Adrenal gland (tissue), 12 donors: ENCODE data around the gene PRKD1. TPM values are rescaled to one million over a fixed set of nuclear protein-coding genes. Genes with fewer than 3 reads are reported as not detected.

Experiments used
- DNase-seq, 7 donors: peaks; one replicate each; pipeline ENCODE4 v3.0.0-alpha.2; 2019 to 2020
- H3K27ac ChIP-seq, 5 donors: fragments of 200-600 bp; sonication (generic) in 4 of 5; 1 replicate in 3 of 5; 2 replicates in 2 of 5; pipeline versions ENCODE4 v1.5.1 to v1.8.0; 2016 to 2020; ENCODE audit warnings: mild to moderate bottlenecking in 1 of 5
- H3K27me3 ChIP-seq: fragments of 200-600 bp; 2 replicates; pipeline ENCODE4 v1.8.0; 2021
- H3K36me3 ChIP-seq, 2 donors: fragments of 200-600 bp; replicated peaks in 1 of 2; 1 replicate in 1 of 2; 2 replicates in 1 of 2; pipeline versions ENCODE4 v1.5.1 to v1.8.0; 2018 to 2022
- H3K4me1 ChIP-seq, 2 donors: fragments of 200-600 bp; replicated peaks in 1 of 2; 1 replicate in 1 of 2; 2 replicates in 1 of 2; pipeline versions ENCODE4 v1.5.1 to v1.8.0; 2018 to 2021
- H3K4me3 ChIP-seq, 4 donors: fragments of 200-600 bp; sonication (generic) in 3 of 4; one replicate each; pipeline ENCODE4 v1.5.1; 2016 to 2018
- H3K9me3 ChIP-seq, 3 donors: fragments of 200-600 bp; sonication (generic) in 1 of 3; replicated peaks in 1 of 3; 1 replicate in 2 of 3; 2 replicates in 1 of 3; pipeline versions ENCODE4 v1.5.1 to v1.8.0; 2016 to 2021
- CTCF ChIP-seq, 6 experiments: fragments of 450-650 bp in 4 of 6; fragments of 200-600 bp in 2 of 6; sonication (generic) in 1 of 6; IDR thresholded peaks; 1 replicate in 5 of 6; 2 replicates in 1 of 6; pipeline versions ENCODE4 v1.5.1 to v1.8.0; 2016 to 2021; ENCODE audit warnings: antibody characterized with exemption in 6 of 6, mild to moderate bottlenecking in 2 of 6, moderate library complexity in 1 of 6
- POLR2A ChIP-seq, 2 donors: fragments of 450-650 bp; IDR thresholded peaks; one replicate each; pipeline ENCODE4 v1.6.1; 2017; ENCODE audit warnings: antibody characterized with exemption in 2 of 2, mild to moderate bottlenecking in 2 of 2, moderate library complexity in 1 of 2
- WGBS, 4 donors: extraction: QIAGEN DNeasy Blood & Tissue Kit in 2 of 4; methylation state at CpG; one replicate each; pipeline versions ENCODE4 v1.1.5 to v1.1.7; 2013 to 2017; 5-methylcytosine and 5-hydroxymethylcytosine counted together
- intact Hi-C, 2 donors: fragments of 100-400 bp; cut with DNase I; formaldehyde crosslinking; loops; one replicate each; pipeline versions ENCODE4 v1.14.1 to v1.15.0; 2022 to 2023
- polyA plus RNA-seq, 3 donors: library from polyadenylated mRNA; stranded (reverse); fragments of 200-250 nt in 2 of 3; fragments of 350-450 nt in 1 of 3; fragmentation: Illumina TruSeq in 1 of 3; extraction: RNeasy Lipid Tissue Mini Kit (QIAGEN cat#74804) in 1 of 3; gene quantifications; one replicate each; pipeline ENCODE4 v1.2.3, GENCODE V29; 2013 to 2014
- total RNA-seq, 9 donors: library from RNA; depleted of rRNA in 4 of 9; stranded (reverse); fragments of >200 nt in 4 of 9; fragments of 120-200 nt in 1 of 9; fragmentation: NEBNext Ultra II Directional in 1 of 9; extraction: Animal tissue kit (Norgen Biotek cat#: 25700) in 1 of 9; gene quantifications; one replicate each; pipeline versions ENCODE4 v1.1.0 to v1.2.4, GENCODE V29; 2013 to 2023
- donor health status: healthy with polysubstance abuse.
- donor health status: Bipolar disorder and iron deficiency.
- donor health status: DM: yes; HTN: yes; CAD: no.
- donor health status: DM: no; HTN: no; CAD: no.
- donor health status: DM: no; HTN: no; CAD: no.
- donor health status: DM: yes; HTN: yes; CAD: no.

Gene PRKD1
- total and polyA plus RNA-seq, 12 donors: 6.9 to 30.1 (median 22.0) TPM

GRCh38 chr14:29805415-29806123 lies 122.1 kb downstream of the PRKD1 start:
- H3K36me3 ChIP-seq: no peaks in the 10 kb centered on the region
- H3K27me3 ChIP-seq: no peaks in the 10 kb centered on the region
- no peak overlapping the region for H3K4me3 ChIP-seq
- peaks cover 5 to 15% of the 10 kb centered on the region in 2 donors for H3K4me1 ChIP-seq
- peak overlapping the region in 2 of 5 donors; percentile 61 to 68 for H3K27ac ChIP-seq
- 89 to 92% (median 91%) methylated on average over 4 of the region's 4 CpGs for WGBS, 4 donors
- no peak for TF ChIP-seq POLR2A (IDR thresholded peaks at IDR 0.05)
- TF ChIP-seq CTCF (IDR thresholded peaks at IDR 0.05): no peak
- intact Hi-C loops: no loop called here
- DNase-seq: peak; percentile 74 to 88 (median 83)
- H3K9me3 ChIP-seq: no peaks in the 10 kb centered on the region

- H3K4me3 ChIP-seq: no peak overlapping the region
- H3K36me3 ChIP-seq: no peaks in the 10 kb centered on the region
- no peaks in the 10 kb centered on the region for H3K9me3 ChIP-seq
- intact Hi-C loops: no loop called here
- H3K27me3 ChIP-seq: no peaks in the 10 kb centered on the region
- TF ChIP-seq POLR2A (IDR thresholded peaks at IDR 0.05): no peak
- TF ChIP-seq CTCF (IDR thresholded peaks at IDR 0.05): no peak
- 91 to 96% (median 94%) methylated on average over 3 of the region's 3 CpGs for WGBS, 4 donors
- no peak overlapping the region for H3K27ac ChIP-seq
- DNase-seq: no peak
- H3K4me1 ChIP-seq: peaks cover 0 to 7% of the 10 kb centered on the region in 2 donors
Observed at GRCh38 chr14:29804481-29805266, 123.0 kb downstream of the PRKD1 start.

GRCh38 chr14:29803045-29803444 lies 124.6 kb downstream of the PRKD1 start:
- H3K36me3 ChIP-seq: no peaks in the 10 kb centered on the region
- no peak overlapping the region for H3K27ac ChIP-seq
- no peak overlapping the region for H3K4me3 ChIP-seq
- no peak for DNase-seq
- no peaks in the 10 kb centered on the region for H3K27me3 ChIP-seq
- H3K4me1 ChIP-seq: peaks cover 0 to 7% of the 10 kb centered on the region in 2 donors
- intact Hi-C loops: no loop called here
- no peak for TF ChIP-seq POLR2A (IDR thresholded peaks at IDR 0.05)
- TF ChIP-seq CTCF (IDR thresholded peaks at IDR 0.05): no peak
- no peaks in the 10 kb centered on the region for H3K9me3 ChIP-seq

- H3K27me3 ChIP-seq: no peaks in the 10 kb centered on the region
- intact Hi-C loops: no loop called here
- H3K36me3 ChIP-seq: no peaks in the 10 kb centered on the region
- DNase-seq: no peak
- H3K9me3 ChIP-seq: no peaks in the 10 kb centered on the region
- no peak for TF ChIP-seq CTCF (IDR thresholded peaks at IDR 0.05)
- no peak for TF ChIP-seq POLR2A (IDR thresholded peaks at IDR 0.05)
- H3K4me3 ChIP-seq: no peak overlapping the region
- no peak overlapping the region for H3K27ac ChIP-seq
- peaks cover 0 to 7% of the 10 kb centered on the region in 2 donors for H3K4me1 ChIP-seq
Observed at GRCh38 chr14:29802211-29802610, 125.4 kb downstream of the PRKD1 start.
